NCI-H82 (cell line): Measurements from ENCODE around the gene A2ML1.
"Not testable (repeated sequence)": the region's sequence is repeated elsewhere in the genome, so short reads cannot be mapped to it uniquely, and the experiment has no call there.

ENCODE experiments used
- DNase-seq: peaks from one replicate; lab custom pipeline; 2025; lab: John Stamatoyannopoulos, UW

The A2ML1 gene

DNA sequence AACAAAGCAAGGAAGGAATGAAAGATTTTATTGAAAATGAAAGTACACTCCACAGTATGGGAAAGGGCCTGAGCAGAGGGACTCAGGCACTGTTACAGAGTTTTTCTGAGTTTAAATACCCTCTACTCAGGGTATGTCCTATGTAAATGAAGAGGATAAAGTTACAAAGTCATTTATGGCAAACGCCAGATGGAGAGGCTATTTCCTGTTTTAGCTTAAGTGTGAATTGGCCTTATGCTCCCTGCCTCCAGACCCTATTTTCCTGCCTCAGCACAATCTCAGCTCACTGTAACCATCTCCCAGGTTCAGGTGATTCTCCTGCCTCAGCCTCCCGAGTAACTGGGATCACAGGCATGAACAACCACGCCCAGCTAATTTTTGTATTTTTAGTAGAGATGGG, 85.1 kb downstream of the A2ML1 start:
- DNase-seq, result peak; percentile 58

DNA sequence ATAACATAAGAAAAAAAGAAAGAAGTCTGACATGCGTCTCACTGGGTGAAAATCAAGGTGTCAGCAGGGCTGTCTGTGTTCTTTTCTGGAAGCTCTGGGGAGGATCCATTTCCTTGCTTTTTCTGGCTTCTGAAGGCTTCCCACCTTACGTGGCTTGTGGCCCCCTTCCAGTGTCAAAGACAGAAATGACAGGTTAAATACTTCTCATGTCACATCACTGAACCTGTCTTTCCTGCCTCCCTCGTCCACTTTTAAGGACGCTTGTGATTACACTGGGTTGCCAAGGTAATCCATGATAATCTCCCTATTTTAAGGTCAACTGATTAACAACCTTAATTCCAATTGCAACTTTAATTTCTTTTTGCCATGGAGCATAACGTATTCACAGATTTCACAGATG, 87.3 kb downstream of the A2ML1 start:
- DNase-seq, result no peak

- no peak for DNase-seq
These were observed 89.3 kb downstream of the A2ML1 start for GRCh38 chr12:8911606-8912268.

- DNase-seq, result peak; percentile 33
These were observed 90.5 kb downstream of the A2ML1 start for GRCh38 chr12:8912914-8913313.

DNA sequence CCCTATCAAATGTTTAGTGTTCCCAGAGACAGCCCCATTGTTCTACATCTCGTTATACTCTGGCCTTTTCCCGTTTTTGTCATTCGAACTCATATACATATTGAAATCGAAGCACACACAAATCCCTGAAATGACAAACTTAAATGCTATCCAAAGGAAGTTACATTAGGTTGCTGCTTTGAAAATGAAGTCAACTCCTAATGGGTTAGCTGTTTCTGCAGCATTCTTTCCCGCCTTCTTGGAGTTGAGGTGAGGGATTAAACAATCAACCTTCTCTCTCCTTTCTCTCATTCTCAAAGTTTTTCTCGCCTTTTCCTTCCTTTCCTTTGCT, 91.2 kb downstream of the A2ML1 start:
- DNase-seq, result peak; percentile 52

DNA sequence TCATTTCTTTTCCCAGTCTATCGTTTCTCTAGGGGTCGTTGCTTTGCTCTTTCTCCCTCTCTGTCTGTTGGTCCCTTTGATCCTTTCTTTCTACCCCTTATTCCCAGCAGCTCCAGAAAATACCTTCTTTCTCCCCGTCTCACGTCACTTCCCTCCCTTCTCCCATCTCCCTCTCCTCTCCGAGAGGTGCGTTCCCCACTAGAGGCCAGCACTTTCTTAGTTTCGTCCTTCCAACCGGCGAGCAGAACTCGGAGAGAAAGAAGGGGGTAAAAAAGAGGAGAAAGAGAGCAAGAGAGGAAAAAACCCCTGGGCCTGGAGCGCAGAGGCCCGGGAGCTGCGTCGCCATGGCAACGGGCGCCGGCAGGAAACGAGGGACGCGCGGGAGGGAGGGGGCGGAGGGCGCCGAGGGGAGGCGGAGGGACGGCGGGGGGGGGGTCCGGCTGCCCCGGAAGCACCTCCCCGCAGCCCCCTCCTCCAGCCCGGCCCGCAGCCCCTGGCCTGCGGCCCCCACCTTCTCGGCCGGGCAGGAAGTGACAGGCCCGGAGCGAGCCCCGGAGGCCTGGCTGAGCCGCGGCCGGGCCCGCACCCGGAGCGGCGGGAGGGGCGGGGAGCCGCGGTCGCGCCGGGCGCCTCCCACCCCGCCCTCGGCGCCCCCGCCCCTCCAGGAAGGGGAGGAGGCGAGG, 91.8 kb downstream of the A2ML1 start, which contains the start of gene PHC1:
TSS of gene PHC1 (plus strand) at position 477 of the 683 bp plus-strand sequence. CDS start 3,169 bp downstream, outside the sequence.
- DNase-seq, result peak; percentile 89

- DNase-seq, result peak; percentile 79
These were observed 92.5 kb downstream of the A2ML1 start for GRCh38 chr12:8914716-8915526.

- DNase-seq, result no peak
These were observed 93.7 kb downstream of the A2ML1 start for GRCh38 chr12:8916154-8916553.

- no peak for DNase-seq
These were observed 94.6 kb downstream of the A2ML1 start for GRCh38 chr12:8917031-8917430.

DNA sequence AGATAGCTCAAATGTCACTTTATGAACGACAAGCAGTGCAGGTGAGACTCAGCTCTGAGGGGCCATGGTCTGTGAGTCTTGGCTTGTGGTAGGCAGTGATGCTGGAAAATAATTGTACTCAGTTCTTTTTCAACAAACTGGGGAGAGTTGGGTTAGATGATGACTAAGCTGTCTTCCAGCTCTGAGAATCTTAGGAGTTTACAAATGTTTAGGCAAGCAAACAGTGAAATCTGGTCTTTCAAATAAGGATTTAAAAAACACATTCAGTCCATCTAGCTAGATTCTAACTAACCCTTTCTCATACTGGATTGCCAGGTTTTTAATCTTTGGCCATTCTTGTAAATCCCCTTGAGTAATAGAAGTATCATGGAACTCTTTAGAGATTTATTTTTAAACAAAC, 95.3 kb downstream of the A2ML1 start:
- no peak for DNase-seq

DNA sequence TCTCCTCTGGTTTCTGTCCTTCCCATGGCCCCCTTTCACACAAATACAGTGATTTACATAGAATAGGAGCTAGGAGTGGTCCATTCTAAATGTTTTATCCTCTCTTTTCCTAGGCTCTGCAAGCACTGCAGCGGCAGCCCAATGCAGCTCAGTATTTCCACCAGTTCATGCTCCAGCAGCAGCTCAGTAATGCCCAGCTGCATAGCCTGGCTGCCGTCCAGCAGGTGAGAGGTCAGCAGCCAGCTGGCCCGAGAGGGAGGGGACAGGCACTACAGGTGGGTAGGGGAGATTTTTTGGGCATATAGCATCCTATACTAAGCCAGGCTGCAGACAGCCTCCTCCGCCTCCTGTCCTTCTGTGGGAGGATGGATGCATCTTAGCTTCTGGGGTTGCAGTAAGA, 97.2 kb downstream of the A2ML1 start:
- not testable (repeated sequence) for DNase-seq

DNA sequence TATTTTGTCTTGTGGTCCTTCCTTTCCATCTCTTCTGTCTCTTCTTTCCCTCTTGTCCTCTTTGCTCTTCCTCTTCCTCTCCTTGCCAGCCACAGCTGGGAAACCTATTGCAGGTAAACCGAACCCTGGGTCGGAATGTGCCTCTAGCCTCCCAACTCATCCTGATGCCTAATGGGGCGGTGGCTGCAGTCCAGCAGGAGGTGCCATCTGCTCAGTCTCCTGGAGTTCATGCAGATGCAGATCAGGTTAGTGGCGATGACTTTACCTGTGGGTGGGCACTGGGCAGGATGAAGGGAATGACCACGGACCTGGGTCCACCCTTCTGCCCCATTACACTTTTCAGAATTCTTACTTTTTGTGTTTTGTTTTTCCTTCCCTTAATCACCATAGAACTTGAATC, 100.1 kb downstream of the A2ML1 start:
- no peak for DNase-seq
